H1 (cell line): ENCODE data around the gene SRRM2. TPM values are rescaled to one million over a fixed set of nuclear protein-coding genes. Genes with fewer than 3 reads are reported as not detected.

Experiments used
- ASH2L ChIP-seq: fragments of 200-600, 300-600 bp; sonication (generic); IDR thresholded peaks from one replicate; pipeline ENCODE4 v1.7.1; 2017; ENCODE audit warnings: low read length
- CHD2 ChIP-seq: IDR thresholded peaks from 2 replicates; pipeline ENCODE4 v1.6.1; 2012; ENCODE audit warnings: low read length, improper control_type of control experiment
- KDM4A ChIP-seq: IDR thresholded peaks from one replicate; pipeline ENCODE4 v1.7.1; 2012; ENCODE audit warnings: low read depth, mild to moderate bottlenecking, moderate library complexity, low read length, inconsistent platforms; ENCODE audit not compliant: severe bottlenecking
- RNF2 ChIP-seq: fragments of 200-900, 300-1000 bp; sonication (generic); IDR thresholded peaks from 2 replicates; pipeline ENCODE4 v1.7.1; 2016; ENCODE audit warnings: borderline replicate concordance, low read depth, mild to moderate bottlenecking, antibody characterized with exemption, low read length; ENCODE audit not compliant: poor library complexity, severe bottlenecking; ENCODE audit errors: missing control alignments
- TAF7 ChIP-seq: optimal IDR thresholded peaks from 2 replicates; pipeline ENCODE3; 2011; ENCODE audit warnings: low read depth, mild to moderate bottlenecking, inconsistent platforms, low read length, moderate library complexity, borderline replicate concordance
- USF2 ChIP-seq: IDR thresholded peaks from 2 replicates; pipeline ENCODE4 v1.6.1; 2011; ENCODE audit warnings: low read length, improper control_type of control experiment
- polyA plus RNA-seq, 7 experiments: library from polyadenylated mRNA; depleted of rRNA in 3 of 7; stranded (reverse) in 5 of 7; unstranded in 2 of 7; fragments of >200 nt in 5 of 7; fragments of 200-250 nt in 2 of 7; gene quantifications; 1 replicate in 5 of 7; 2 replicates in 1 of 7; 4 replicates in 1 of 7; pipeline versions ENCODE4 v1.2.1 to v1.2.3, GENCODE V29; 2011 to 2013; ENCODE audit warnings: missing spikeins in 2 of 7, mixed read lengths in 2 of 7
- total RNA-seq: library from RNA; stranded (reverse); fragmentation: NEBNext Ultra II Directional; extraction: Animal tissue kit (Norgen Biotek cat#: 25700); gene quantifications from 2 replicates; pipeline ENCODE4 v1.2.1, GENCODE V29; 2021

The SRRM2 gene
- total and polyA plus RNA-seq, 2 of the 8 experiments (the other 6 are each of a cell fraction or from before 2014, with no cell fraction given), result 300 to 579 TPM

GRCh38 chr16:2738615-2739014, 13.8 kb upstream of the SRRM2 start (continued):
- no peak for TF ChIP-seq TAF7
- no peak for TF ChIP-seq CHD2
- TF ChIP-seq RNF2, result no peak
- TF ChIP-seq KDM4A, result no peak
- no peak for TF ChIP-seq USF2
- TF ChIP-seq ASH2L, result no peak
